HG02870 (cell line): ENCODE data around the gene ANKRD62.

Experiments used
- ATAC-seq: cut with Tn5 transposase; IDR thresholded peaks from one replicate; pipeline ENCODE4 v1.9.1; 2021; ENCODE audit warnings: mild to moderate bottlenecking, moderate library complexity; ENCODE audit not compliant: unreplicated experiment

The ANKRD62 gene

DNA sequence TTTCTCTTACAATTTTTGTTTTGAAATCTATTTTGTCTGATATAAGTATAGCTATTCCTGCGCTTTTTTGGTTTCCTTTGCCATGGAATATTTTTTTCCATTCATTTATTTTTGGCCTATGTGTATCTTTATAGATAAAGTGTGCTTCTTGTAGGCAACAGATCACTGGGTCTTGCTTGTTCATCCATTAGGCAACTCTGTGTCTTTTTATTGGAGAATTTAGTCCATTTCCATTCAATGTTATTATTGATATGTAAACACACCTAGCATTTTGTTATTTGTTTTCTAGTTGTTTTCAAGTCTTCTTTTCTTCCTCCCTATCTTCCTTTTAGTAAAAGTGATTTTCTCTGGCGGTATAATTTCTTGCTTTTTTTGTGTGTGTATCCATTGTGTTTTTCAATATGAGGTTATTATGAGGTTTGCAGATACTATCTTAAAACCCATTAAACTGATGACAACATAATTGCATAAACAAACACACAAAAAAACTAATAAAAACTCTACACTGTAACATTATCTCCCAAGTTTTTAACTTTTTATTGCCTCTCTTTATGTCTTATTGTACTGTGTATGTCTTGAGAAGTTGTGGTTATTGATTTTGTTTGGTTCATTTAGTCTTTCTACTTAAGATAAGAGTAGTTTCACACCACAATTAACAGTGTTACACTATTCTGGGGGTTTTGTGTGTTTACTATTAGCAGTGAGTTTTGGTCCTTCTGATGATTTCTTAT lies 71.6 kb downstream of the ANKRD62 start:
- no peak for ATAC-seq
